ENCODE data around the gene ADPRH.

DNA sequence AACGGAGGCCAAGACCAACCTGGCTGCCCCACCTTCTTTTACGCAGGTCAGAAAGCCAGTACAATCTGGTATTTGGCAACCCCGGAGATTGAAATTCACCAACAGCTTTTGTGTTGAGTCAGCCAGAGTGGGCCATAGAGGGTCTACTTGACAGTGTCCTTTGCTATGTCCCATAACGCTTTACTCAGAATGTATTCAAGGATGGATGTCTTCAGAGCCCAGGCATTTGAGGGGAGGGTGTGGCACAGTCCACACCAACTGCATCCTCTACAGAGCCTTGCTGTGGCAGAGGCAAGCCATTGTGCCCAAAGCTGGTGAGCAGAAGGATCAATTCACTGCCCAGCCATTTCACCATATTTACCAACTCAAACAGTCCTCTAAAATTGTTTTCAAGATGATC lies 36.8 kb downstream of the ADPRH start:
- TF ChIP-seq CTCF (IDR thresholded peaks at IDR 0.05) = no peak
- TF ChIP-seq POLR2A (IDR thresholded peaks at IDR 0.05) = no peak

All from body of pancreas (tissue), 4 donors.